DMS53 (cell line): ENCODE data around the gene DOK5.
A peak's percentile ranks its signal among the peaks of the same experiment; 100 is the strongest.

Experiments used
- DNase-seq: peaks from one replicate; lab custom pipeline; 2025; lab: John Stamatoyannopoulos, UW

The DOK5 gene

DNA sequence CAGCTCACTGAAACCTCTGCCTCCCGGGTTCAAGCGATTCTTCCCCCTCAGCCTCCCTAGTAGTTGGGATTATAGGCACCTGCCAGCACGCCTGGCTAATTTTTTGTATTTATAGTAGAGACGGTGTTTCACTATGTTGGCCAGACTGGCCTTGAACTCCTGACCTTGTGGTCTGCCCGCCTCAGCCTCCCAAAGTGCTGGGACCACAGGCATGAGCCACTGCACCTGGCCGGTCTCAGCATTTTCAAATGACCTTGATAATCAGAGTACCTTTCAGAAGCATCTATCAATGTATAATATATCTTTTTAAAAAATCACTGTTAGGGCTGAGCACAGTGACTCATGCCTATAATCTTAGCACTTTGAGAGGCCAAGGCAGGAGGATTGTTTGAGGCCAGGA, 143.0 kb downstream of the DOK5 start:
- DNase-seq: no peak

- no peak for DNase-seq
These were observed 143.8 kb downstream of the DOK5 start for GRCh38 chr20:54619181-54619580.

GRCh38 chr20:54619682-54620081, 144.3 kb downstream of the DOK5 start:
- no peak for DNase-seq

GRCh38 chr20:54620611-54621010, 145.2 kb downstream of the DOK5 start:
- no peak for DNase-seq

- DNase-seq: no peak
These were observed 147.2 kb downstream of the DOK5 start for GRCh38 chr20:54622333-54623295.

GRCh38 chr20:54623991-54624569, 148.7 kb downstream of the DOK5 start:
- DNase-seq: no peak

DNA sequence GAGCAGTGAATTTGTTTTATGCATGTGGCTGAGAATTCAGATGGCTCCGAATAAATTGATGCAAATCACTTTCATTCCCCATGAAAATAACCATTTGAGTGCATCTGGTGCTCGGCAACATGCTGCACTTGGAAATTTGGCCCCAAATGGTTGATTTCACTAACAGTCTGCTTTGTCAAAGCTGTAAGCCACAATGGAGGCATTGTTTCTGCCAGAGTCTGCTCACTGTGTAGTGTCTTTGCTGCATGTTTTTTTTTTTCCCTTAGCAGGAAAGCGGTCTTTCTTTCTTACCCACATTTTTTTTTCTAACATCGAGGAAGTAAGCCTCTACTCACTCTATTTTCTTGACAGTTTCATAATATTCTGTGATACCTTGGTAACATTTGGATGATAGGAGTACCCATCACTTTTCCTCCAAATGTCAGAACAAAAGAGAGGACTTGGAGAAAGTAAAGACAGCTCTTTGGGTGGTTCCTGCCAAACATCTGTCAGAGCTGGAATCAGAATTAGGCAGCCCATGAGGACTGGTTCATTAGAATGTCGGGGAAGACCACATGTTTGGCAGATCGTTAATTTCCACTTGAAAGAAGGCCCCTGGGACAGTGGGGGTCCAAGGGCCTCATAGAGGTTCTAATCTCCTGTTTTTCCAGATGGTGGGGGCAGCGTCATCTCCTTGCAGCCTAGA, 149.5 kb downstream of the DOK5 start:
- no peak for DNase-seq

GRCh38 chr20:54625497-54625896, 150.1 kb downstream of the DOK5 start:
- no peak for DNase-seq

- no peak for DNase-seq
These were observed 150.7 kb downstream of the DOK5 start for GRCh38 chr20:54626126-54626525.

GRCh38 chr20:54629632-54630031, 154.2 kb downstream of the DOK5 start:
- DNase-seq: no peak

DNA sequence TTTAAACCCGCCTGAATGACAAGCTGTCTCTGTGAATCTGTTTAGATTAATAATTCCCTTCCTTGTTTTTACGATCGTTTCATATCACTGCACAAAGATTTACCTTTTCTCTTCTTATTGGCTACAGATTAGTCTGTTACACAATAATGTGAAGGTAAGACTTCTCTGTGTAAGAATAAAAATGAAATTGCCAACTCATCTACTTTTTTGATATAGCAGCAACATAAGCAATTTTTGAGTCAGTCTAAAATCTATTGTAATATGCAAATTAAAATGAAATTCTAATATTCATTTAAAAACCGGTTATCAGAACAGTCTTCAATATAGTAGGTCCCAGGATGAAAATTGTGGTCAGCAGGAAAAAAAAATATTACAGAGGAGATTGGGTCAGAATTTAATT, 155.2 kb downstream of the DOK5 start:
- DNase-seq: no peak

GRCh38 chr20:54631059-54631458, 155.7 kb downstream of the DOK5 start:
- DNase-seq: no peak

DNA sequence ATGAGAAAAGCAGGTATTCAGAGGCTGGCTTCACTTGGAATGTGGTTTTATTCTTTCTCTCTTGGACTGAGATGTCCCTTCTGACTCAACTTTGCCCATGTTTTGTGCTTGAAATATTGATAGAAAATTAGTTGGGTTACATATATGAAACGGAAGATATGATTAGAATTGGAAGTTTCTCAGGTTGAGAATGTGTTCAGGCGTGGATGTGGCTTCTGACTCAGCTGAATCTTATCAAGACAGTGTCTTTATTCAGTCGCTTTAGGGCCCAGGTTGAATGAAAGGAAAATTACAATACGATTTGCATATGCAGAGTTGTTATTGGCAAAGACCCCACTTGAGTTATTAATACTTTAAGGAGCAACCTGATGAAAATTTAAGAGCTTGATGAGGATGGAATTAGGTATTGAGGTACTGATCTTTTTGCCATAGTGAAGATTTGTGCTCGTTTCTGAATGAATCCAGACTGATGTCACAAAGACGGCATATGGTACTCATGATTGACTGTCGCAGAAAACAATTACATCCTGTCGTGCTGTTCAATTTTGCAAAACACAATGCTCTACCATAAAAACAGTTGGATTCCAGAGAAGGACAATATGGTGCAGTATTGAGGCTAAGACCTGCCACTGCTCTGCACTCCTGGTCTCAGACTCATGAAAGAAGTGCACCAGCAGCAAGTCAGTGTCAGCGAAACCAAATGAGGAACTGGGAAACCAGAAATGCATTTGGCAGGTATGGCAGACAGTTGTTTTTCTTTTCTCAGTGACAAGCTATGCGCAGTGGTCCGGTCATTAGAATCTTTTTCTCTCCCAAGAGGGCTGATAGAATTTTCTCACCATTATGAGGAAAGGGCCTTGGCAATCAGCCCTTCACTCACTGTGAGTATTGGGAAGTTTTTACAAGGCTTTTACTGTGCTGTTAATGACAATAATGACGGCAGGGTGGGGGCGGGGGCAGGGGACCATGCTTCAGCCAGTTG, 158.3 kb downstream of the DOK5 start:
- DNase-seq: no peak

- DNase-seq: no peak
These were observed 161.2 kb downstream of the DOK5 start for GRCh38 chr20:54636575-54636974.

DNA sequence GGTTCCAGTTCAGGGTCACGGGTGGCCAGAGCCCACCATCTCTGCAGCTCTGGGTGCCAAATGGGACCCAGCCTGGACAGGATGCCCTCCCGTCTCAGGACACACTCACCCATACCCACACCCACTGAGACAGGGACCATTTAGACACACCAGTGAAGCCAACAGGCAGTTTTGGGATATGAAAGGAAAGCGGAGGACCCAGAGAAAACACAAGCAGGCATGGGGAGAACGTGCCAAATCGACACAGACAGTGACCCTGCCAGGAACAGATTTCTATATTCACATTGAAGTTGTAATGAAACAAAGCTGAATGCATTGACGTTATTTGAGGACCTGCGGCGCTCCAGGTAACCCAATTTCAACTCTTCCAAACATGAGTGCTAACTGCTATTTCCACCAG, 164.5 kb downstream of the DOK5 start:
- no peak for DNase-seq

GRCh38 chr20:54640800-54641199, 165.4 kb downstream of the DOK5 start:
- DNase-seq: no peak

GRCh38 chr20:54642864-54643667, 167.7 kb downstream of the DOK5 start:
- DNase-seq: no peak

DNA sequence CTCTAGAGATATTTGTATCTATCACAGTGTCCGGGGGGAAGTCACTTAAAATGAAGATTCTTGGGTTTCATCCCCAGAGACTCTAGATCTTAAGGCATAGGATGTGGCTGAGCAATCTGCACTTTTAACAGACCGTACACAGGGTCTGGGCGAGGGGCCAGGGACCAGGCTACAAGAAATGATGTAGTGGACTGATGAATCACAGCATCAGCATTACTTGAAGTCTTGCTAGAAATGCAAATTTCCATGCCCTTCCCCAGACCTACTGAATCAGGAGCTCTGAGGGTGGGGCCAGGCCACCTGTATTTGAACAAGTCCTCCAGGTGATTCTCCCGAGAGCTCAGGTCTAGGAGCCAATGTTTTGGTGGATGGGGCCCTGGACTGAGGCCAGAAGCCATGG, 168.4 kb downstream of the DOK5 start:
- peak; percentile 87 for DNase-seq

- peak; percentile 93 for DNase-seq
These were observed 170.2 kb downstream of the DOK5 start for GRCh38 chr20:54645445-54646155.

DNA sequence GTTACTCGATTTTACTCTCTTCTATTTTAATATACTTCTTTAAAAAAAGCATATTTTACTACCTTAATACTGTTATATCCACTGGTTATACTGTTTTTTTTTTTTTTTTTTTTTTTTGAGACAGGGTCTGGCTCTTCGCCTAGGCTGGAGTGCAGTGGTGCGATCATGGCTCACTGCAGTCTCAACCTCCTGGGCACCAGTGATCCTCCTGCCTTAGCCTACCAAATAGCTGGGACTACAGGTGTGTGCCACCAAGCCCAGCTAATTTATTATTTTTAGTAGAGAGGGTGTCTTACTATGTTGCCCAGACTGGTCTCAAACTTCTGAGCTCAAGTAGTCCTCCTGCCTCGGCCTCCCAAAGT, 170.7 kb downstream of the DOK5 start:
- DNase-seq: peak; percentile 65
